ENCODE results near the gene AMZ1.

AMZ1 gene, protein sequence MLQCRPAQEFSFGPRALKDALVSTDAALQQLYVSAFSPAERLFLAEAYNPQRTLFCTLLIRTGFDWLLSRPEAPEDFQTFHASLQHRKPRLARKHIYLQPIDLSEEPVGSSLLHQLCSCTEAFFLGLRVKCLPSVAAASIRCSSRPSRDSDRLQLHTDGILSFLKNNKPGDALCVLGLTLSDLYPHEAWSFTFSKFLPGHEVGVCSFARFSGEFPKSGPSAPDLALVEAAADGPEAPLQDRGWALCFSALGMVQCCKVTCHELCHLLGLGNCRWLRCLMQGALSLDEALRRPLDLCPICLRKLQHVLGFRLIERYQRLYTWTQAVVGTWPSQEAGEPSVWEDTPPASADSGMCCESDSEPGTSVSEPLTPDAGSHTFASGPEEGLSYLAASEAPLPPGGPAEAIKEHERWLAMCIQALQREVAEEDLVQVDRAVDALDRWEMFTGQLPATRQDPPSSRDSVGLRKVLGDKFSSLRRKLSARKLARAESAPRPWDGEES

DNA sequence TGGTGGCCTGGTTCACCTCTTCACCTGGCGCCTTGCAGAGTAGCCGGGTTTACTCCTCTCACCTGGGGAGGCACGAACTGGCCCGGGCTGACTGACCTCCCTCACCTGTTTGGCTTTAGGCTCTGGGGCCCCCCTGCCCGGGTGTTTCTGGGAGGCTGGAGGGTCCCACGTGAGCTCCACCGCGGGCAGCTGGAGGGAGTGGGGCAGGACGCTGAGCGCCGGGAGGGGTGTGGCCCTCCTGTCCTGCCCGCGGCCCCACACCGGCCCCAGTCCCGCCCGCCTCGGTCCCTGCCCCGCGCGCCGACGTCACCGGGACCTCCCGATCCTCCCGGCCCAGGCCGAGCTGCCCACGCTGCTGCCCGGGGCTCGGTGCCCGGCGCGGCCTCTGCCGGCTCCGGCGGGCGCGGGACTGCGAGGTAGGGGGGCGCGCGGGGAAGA, at the start of gene AMZ1:
AMZ1 (plus strand) TSS at position 322 of the 438 bp plus-strand sequence. CDS start 12,250 bp downstream, outside the sequence.
- no peak within 1 kb of the TSS; the same call in 1 of the 2 replicates for H3K9ac ChIP-seq (ENCODE audit: low read depth, low read length)
- H3K4me1 ChIP-seq (ENCODE audit: insufficient read depth, low read length): no peaks in the 10 kb centered on the region
- peak within 1 kb of the TSS; percentile 43; the same call in 1 of the 2 replicates for H3K4me3 ChIP-seq (ENCODE audit: low read length)
- H3K27ac ChIP-seq (ENCODE audit: low read length): no peak within 1 kb of the TSS
- no peaks in the 10 kb centered on the region for H3K9me3 ChIP-seq (ENCODE audit: insufficient read depth, low read depth, low read length)
- peaks cover 52% of the 10 kb centered on the region for H3K27me3 ChIP-seq (ENCODE audit: insufficient read depth, low read length)
- H3K36me3 ChIP-seq (ENCODE audit: insufficient read depth, low read depth, low read length): no peaks in the 10 kb centered on the region

DNA sequence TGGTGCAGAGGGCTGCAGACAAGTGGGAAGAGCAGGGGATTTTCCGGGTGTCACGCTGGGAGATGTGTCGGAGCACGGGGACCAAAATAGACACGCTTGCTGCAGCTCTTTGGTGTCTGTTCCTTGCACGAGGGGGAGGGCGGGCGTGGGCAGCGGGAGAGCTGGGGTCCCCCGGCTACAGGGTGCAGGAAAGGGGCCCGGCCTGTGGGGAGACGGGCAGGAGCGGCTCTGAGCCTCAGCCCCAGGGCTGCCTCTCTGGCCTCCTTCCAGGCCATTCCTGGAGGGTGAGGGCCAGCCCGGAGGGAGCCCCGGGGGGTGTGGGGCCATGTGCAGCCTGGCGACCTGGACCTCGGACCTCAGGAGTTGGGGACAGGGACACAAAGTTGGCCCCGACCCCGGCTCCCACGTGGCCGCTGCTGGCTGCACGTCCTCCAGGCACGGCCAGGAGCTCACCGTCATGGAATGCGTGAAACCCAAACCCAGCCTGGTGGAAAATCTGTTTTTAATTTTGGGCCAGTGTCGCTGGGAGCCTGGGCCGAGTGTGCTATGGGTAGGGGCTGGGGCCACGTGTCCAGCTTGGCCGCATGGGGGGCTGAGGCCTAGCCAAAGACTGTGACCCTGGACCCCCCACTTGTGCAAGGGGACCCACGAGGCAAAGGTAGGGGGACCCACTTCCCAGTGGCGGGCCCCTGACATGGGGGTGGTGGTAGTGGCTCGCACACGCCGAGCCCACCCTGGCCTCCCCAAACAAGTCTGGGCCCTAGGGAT, 49.6 kb upstream of the AMZ1 start:
- Histone ChIP-seq H3K36me3 (ENCODE audit: insufficient read depth, low read depth, low read length) (no peaks in the 10 kb centered on the region), H3K9me3 (ENCODE audit: insufficient read depth, low read depth, low read length) (no peaks in the 10 kb centered on the region), H3K9ac (ENCODE audit: low read depth, low read length) (no peak overlapping the region), H3K4me3 (ENCODE audit: low read length) (no peak overlapping the region), H3K27me3 (ENCODE audit: insufficient read depth, low read length) (no peaks in the 10 kb centered on the region), H3K27ac (ENCODE audit: low read length) (no peak overlapping the region), H3K4me1 (ENCODE audit: insufficient read depth, low read length) (peaks cover 8% of the 10 kb centered on the region; the same call in 1 of the 2 replicates)

DNA sequence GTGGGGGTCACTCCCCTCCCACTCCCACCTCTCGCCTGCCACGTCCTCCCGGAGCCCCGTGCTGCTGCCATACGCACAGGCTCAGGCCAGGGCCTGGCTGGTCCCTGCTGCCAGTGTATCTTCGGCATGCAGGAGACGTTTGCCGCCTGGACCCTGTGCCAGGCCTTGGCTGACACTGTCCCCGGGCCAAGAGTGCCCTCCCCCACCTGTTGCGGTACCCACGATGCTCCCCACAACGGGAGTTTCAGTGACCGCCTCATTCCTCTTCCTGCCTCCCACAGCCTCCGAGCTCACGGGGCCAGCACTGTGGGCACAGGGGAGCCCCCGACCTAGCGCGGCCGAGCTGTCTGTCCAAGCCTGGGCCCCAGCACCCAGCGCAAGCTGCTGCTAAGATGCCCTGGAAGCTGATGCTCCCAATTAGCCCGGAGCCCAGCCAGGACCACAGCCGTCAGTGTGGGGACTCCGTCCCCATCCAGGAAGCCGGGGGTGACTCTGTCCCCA, 48.8 kb upstream of the AMZ1 start:
- peaks cover 3% of the 10 kb centered on the region; the same call in 1 of the 2 replicates for H3K4me1 ChIP-seq (ENCODE audit: insufficient read depth, low read length)
- no peak overlapping the region for H3K9ac ChIP-seq (ENCODE audit: low read depth, low read length)
- no peak overlapping the region for H3K4me3 ChIP-seq (ENCODE audit: low read length)
- H3K36me3 ChIP-seq (ENCODE audit: insufficient read depth, low read depth, low read length): no peaks in the 10 kb centered on the region
- H3K27me3 ChIP-seq (ENCODE audit: insufficient read depth, low read length): no peaks in the 10 kb centered on the region
- H3K9me3 ChIP-seq (ENCODE audit: insufficient read depth, low read depth, low read length): no peaks in the 10 kb centered on the region
- H3K27ac ChIP-seq (ENCODE audit: low read length): no peak overlapping the region

DNA sequence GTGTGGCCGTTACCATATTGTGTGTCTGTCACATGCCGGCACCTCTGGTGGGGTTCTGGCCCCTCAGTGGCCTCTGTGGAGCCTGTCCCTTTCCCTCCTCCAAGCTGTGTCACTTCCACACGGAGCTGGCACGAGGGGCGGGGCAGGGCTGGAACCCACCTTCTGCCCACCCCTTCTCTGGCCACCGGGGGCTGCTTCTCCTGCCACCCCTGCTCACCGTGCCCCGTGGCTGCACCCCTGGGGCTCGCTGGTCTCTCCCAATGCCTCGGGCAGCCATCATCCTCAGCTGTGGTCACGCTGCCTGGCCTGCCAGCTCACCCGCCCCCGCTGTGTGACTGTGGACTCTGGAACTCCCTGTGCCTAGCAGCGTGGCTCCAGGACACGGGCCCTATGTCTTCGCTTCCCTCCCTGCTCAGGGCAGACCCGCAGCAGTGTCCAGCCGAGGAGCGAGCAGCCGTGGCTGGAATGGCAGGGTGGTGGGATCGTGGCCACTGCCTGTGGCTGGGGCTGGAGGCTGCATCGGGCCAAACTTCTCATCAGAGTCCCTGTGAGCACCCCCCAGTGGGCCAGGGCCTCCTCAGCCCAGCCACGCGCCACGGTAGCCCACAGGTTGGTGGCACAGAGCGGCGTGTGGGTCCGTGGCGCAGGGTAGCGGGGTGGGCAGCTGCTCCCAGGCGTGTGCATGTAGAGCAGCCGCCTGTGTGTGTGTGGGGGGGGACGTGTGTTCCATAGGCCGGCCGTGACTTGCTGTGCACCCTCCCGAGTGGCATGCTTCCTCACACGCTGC, 48.1 kb upstream of the AMZ1 start:
- no peak overlapping the region for H3K4me3 ChIP-seq (ENCODE audit: low read length)
- H3K9ac ChIP-seq (ENCODE audit: low read depth, low read length): no peak overlapping the region
- H3K27ac ChIP-seq (ENCODE audit: low read length): no peak overlapping the region
- H3K9me3 ChIP-seq (ENCODE audit: insufficient read depth, low read depth, low read length): no peaks in the 10 kb centered on the region
- H3K27me3 ChIP-seq (ENCODE audit: insufficient read depth, low read length): no peaks in the 10 kb centered on the region
- no peaks in the 10 kb centered on the region for H3K36me3 ChIP-seq (ENCODE audit: insufficient read depth, low read depth, low read length)
- peaks cover 3% of the 10 kb centered on the region; the same call in 1 of the 2 replicates for H3K4me1 ChIP-seq (ENCODE audit: insufficient read depth, low read length)

DNA sequence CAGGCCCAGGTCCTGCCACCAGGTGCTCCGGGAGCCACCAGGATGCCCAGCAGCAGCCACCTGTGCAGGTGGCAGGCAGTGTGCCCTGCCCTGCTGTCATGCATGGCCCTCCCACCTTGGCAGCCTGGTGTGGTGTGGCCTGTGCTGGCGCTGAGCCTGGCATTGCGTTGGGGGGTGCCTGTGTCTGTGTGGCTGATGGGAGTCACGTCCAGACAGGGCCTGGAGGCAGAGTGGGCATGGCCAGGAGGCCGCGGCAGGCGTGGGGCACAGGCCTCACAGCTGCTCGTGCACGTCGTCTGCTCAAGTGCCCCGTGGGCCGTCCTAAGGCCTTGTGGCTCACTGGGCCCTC, 47.5 kb upstream of the AMZ1 start:
- Histone ChIP-seq H3K27ac (ENCODE audit: low read length) (peak overlapping the region; percentile 51), H3K36me3 (ENCODE audit: insufficient read depth, low read depth, low read length) (no peaks in the 10 kb centered on the region), H3K4me1 (ENCODE audit: insufficient read depth, low read length) (peaks cover 6% of the 10 kb centered on the region; the same call in 1 of the 2 replicates), H3K9me3 (ENCODE audit: insufficient read depth, low read depth, low read length) (no peaks in the 10 kb centered on the region), H3K9ac (ENCODE audit: low read depth, low read length) (no peak overlapping the region), H3K27me3 (ENCODE audit: insufficient read depth, low read length) (no peaks in the 10 kb centered on the region), H3K4me3 (ENCODE audit: low read length) (no peak overlapping the region)

DNA sequence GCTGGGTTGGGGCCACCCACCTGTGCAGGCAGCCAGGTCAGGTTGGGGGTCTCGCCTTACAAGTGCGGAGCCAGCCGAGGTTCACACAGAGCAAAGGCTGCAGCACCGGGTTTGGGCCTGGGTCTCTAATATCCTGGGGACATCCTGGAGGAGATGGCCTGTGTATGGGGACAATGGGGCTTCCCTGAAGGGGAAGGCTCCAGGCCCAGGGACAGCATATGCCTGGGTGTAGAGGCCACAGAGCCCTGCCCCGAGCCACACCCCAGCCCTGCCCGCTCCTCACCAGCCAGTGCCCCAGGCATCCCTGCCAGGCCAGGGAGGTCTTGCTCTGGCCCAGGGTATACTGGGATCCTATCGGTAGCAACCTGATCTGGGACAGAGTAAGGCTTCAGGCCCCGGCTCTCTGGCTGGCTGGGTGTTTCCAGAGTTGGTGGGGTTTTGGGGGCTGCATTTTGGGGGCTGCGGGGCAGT, 47.1 kb upstream of the AMZ1 start:
- H3K9me3 ChIP-seq (ENCODE audit: insufficient read depth, low read depth, low read length): no peaks in the 10 kb centered on the region
- no peaks in the 10 kb centered on the region for H3K36me3 ChIP-seq (ENCODE audit: insufficient read depth, low read depth, low read length)
- no peaks in the 10 kb centered on the region for H3K27me3 ChIP-seq (ENCODE audit: insufficient read depth, low read length)
- H3K4me1 ChIP-seq (ENCODE audit: insufficient read depth, low read length): peaks cover 9% of the 10 kb centered on the region; the same call in 1 of the 2 replicates
- peak overlapping the region; percentile 51 for H3K27ac ChIP-seq (ENCODE audit: low read length)
- H3K9ac ChIP-seq (ENCODE audit: low read depth, low read length): peak overlapping the region; percentile 59; the same call in 1 of the 2 replicates
- H3K4me3 ChIP-seq (ENCODE audit: low read length): no peak overlapping the region

DNA sequence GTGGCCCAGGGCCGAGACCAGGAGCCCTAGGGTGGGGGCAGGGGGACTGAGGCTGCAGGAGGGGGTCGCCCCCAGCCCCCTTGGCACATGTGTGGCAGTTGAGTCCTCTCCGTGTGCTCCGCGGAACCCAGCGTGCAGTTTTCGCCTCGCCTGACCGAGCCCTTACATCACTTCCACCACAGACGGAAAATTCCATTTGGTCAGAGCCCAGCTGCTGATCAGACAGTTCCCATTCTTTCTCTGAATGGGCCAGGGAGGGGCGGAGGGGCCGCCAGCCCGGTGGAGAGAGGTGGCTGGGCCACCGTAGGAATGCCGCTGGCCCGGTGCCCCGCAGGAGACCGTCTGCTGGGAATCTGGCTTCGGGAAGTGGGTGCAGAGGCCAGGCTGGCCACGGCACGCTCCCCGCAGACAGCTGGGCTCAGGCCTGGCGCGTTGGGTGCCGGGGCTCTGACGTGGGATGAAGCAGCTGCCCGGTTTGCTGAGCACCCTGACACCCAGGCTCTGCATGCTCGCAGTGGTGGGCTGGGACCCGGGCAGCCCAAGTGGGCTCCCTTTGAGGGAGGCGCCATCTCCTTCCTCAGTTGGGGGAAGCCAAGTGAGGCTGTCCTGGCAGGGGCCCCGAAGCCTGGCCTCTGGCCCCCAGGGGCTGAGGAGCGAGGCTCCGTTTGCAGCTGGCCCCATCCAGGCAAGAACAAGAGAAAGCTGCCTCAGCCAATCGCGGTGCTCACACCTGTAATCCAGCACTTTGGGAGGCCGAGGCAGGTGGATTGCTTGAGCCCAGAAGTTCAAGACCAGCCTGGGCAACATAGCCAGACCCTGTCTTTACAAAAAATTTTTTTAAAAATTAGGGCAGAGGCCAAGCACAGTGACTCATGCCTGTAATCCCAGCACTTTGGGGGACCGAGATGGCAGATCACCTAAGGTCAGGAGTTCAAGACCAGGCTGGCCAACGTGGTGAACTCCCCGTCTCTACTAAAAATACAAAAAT, 46.3 kb upstream of the AMZ1 start:
- no peak overlapping the region for H3K4me3 ChIP-seq (ENCODE audit: low read length)
- no peaks in the 10 kb centered on the region for H3K9me3 ChIP-seq (ENCODE audit: insufficient read depth, low read depth, low read length)
- peak overlapping the region; percentile 59; the same call in 1 of the 2 replicates for H3K9ac ChIP-seq (ENCODE audit: low read depth, low read length)
- no peaks in the 10 kb centered on the region for H3K36me3 ChIP-seq (ENCODE audit: insufficient read depth, low read depth, low read length)
- peak overlapping the region; percentile 51 for H3K27ac ChIP-seq (ENCODE audit: low read length)
- H3K4me1 ChIP-seq (ENCODE audit: insufficient read depth, low read length): peaks cover 13% of the 10 kb centered on the region; the same call in 1 of the 2 replicates
- H3K27me3 ChIP-seq (ENCODE audit: insufficient read depth, low read length): no peaks in the 10 kb centered on the region

DNA sequence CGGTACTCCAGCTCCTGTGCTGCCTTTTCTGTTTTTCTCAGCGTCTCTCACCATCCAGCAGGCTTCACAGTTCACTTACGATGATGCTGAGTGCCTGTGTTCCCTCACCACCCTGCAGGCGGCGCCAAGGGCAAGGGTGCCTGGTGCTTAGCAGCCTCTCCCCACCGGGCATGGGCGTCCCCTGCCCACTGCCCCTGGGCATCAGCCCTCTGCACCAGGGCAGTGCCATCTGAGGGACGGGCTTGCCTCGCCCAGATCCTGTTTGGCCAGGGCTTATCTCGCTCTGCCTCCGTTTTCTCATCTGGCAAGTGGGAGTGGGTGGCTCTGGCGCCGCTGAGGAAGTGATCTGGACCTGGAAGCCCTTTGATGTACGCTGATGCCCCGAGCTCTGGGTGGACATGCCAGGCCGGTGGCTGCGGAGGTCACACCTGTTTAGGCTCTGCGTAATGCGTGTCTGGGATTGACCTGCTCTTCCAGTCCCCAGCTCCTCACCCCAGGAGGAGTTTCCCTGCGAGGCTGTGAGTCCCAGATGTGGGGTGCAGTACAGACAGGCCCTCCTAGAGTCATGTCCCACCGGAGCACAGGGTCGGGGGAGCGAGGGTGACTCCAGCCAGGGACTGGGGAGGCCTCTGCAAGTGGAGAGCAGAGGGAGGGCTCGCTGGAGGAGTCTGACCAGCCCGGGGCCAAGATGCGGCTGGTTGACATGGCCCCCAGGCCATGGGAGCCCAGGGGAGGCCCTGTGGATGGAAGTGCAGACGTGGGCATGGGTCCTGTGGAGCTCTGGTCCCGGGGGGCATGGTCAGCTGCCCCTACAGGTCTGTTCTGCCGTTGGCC, 44.4 kb upstream of the AMZ1 start:
- Histone ChIP-seq H3K9me3 (ENCODE audit: insufficient read depth, low read depth, low read length) (no peaks in the 10 kb centered on the region), H3K27ac (ENCODE audit: low read length) (no peak overlapping the region), H3K4me3 (ENCODE audit: low read length) (no peak overlapping the region), H3K36me3 (ENCODE audit: insufficient read depth, low read depth, low read length) (peaks cover 13% of the 10 kb centered on the region), H3K4me1 (ENCODE audit: insufficient read depth, low read length) (peaks cover 13% of the 10 kb centered on the region; the same call in 1 of the 2 replicates), H3K9ac (ENCODE audit: low read depth, low read length) (no peak overlapping the region), H3K27me3 (ENCODE audit: insufficient read depth, low read length) (no peaks in the 10 kb centered on the region)

DNA sequence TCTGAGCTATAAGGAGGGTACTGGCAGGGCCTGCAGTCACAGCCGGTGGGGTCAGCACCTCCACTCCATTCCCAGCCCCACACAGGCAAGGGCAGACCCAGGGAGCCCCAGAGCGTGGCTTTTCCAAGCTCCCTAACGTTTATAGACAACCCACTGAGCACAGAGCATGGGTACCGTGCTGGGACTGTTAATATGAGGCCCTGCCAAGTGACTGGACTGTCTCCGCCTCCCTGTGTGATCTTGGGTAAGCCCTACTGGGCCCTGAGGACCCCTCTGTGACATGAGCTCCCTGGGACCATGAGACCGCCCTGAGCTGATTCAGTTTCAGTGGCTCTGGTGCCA, 43.8 kb upstream of the AMZ1 start:
- peaks cover 13% of the 10 kb centered on the region for H3K36me3 ChIP-seq (ENCODE audit: insufficient read depth, low read depth, low read length)
- no peaks in the 10 kb centered on the region for H3K27me3 ChIP-seq (ENCODE audit: insufficient read depth, low read length)
- no peak overlapping the region for H3K4me3 ChIP-seq (ENCODE audit: low read length)
- H3K9ac ChIP-seq (ENCODE audit: low read depth, low read length): no peak overlapping the region
- H3K4me1 ChIP-seq (ENCODE audit: insufficient read depth, low read length): peaks cover 13% of the 10 kb centered on the region; the same call in 1 of the 2 replicates
- H3K27ac ChIP-seq (ENCODE audit: low read length): no peak overlapping the region
- H3K9me3 ChIP-seq (ENCODE audit: insufficient read depth, low read depth, low read length): no peaks in the 10 kb centered on the region
